Endodermal cell (in vitro differentiated cells): Measurements from ENCODE around the gene FNBP1. TPM values are rescaled to one million over a fixed set of nuclear protein-coding genes. Genes with fewer than 3 reads are reported as not detected.
"Not testable (repeated sequence)": the region's sequence is repeated elsewhere in the genome, so short reads cannot be mapped to it uniquely, and the experiment has no call there.

Experiments
- DNase-seq: peaks from one replicate; pipeline ENCODE4 v3.0.0-alpha.2; 2017
- H3K27ac ChIP-seq: 2 replicates; pipeline ENCODE4 v1.5.1; 2013; ENCODE audit warnings: mild to moderate bottlenecking, low read depth, low read length, moderate library complexity
- H3K27me3 ChIP-seq: 2 replicates; pipeline ENCODE4 v1.6.1; 2013; ENCODE audit warnings: mild to moderate bottlenecking, low read length, moderate library complexity; ENCODE audit not compliant: insufficient read depth, control insufficient read depth, poor library complexity, severe bottlenecking
- H3K36me3 ChIP-seq: 2 replicates; pipeline ENCODE4 v1.7.0; 2013; ENCODE audit warnings: mild to moderate bottlenecking, low read length, moderate library complexity; ENCODE audit not compliant: control insufficient read depth, insufficient read depth
- H3K4me1 ChIP-seq: one replicate; pipeline ENCODE4 v1.7.0; 2013; ENCODE audit warnings: low read length; ENCODE audit not compliant: control insufficient read depth, insufficient read depth
- H3K4me3 ChIP-seq: 2 replicates; pipeline ENCODE4 v1.5.1; 2013; ENCODE audit warnings: mild to moderate bottlenecking, low read length, moderate library complexity
- H3K9ac ChIP-seq: 2 replicates; pipeline ENCODE4 v1.6.1; 2013; ENCODE audit warnings: mild to moderate bottlenecking, low read length, moderate library complexity; ENCODE audit not compliant: poor library complexity, severe bottlenecking; ENCODE audit errors: extremely low read depth
- H3K9me3 ChIP-seq: 2 replicates; pipeline ENCODE4 v1.6.1; 2013; ENCODE audit warnings: mild to moderate bottlenecking, low read length, moderate library complexity; ENCODE audit not compliant: control insufficient read depth
- H3K27ac Mint-ChIP-seq: 2 replicates; pipeline ENCODE4 v1.8.0; 2020; ENCODE audit warnings: mixed read lengths
- H3K27me3 Mint-ChIP-seq: 2 replicates; pipeline ENCODE4 v1.8.0; 2021; ENCODE audit warnings: mild to moderate bottlenecking, mixed read lengths; ENCODE audit not compliant: insufficient read depth
- H3K36me3 Mint-ChIP-seq: 2 replicates; pipeline ENCODE4 v1.8.0; 2020; ENCODE audit warnings: low read depth, mixed read lengths
- H3K4me1 Mint-ChIP-seq: 2 replicates; pipeline ENCODE4 v1.8.0; 2020; ENCODE audit warnings: mixed read lengths
- H3K4me3 Mint-ChIP-seq: 2 replicates; pipeline ENCODE4 v1.8.0; 2020; ENCODE audit warnings: mild to moderate bottlenecking, moderate library complexity, mixed read lengths
- H3K9me3 Mint-ChIP-seq: 2 replicates; pipeline ENCODE4 v1.8.0; 2020; ENCODE audit warnings: mild to moderate bottlenecking, mixed read lengths
- CTCF ChIP-seq: fragments of 200-600 bp; sonication (generic); conservative IDR thresholded peaks from 2 replicates; pipeline ENCODE4 v1.5.0; 2021; ENCODE audit warnings: antibody characterized with exemption, mild to moderate bottlenecking
- WGBS, 2 experiments: methylation state at CpG; one replicate each; pipeline versions ENCODE4 v1.1.5 to v1.1.7; 2013; ENCODE audit warnings: missing lambda C conversion rate in 2 of 2, mixed read lengths in 1 of 2; ENCODE audit not compliant: insufficient coverage in 1 of 2, insufficient read length in 1 of 2; 5-methylcytosine and 5-hydroxymethylcytosine counted together
- total RNA-seq, 2 donors: library from RNA; stranded (reverse); fragmentation: NEBNext Ultra II Directional in 1 of 2; extraction: Animal tissue kit (Norgen Biotek cat#: 25700) in 1 of 2; gene quantifications; 2 replicates in 1 of 2; 3 replicates in 1 of 2; pipeline ENCODE4 v1.2.1, GENCODE V29; 2021

Gene FNBP1
- total RNA-seq, 2 donors from 2014 or later: 41.4 to 43.3 TPM

DNA sequence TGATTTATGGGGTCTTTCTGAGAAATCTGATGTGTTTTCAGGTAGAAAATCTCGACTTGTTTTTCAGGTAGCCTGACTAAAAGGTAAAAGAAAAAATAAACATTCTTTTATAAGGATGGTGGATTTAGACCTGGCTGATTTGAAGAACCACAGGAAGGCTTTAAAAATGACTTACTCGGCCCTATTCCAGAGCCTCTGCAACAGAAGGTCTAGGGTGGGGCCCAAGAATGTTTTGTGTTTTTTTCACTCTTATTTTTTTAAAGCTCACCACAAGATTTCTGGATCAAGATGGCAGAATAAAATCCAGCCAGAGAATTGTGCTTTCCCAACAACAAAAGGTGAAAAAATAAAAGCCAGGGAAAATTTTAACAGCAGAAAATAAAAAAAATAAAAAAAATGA, 59.1 kb downstream of the FNBP1 start:
- Mint-ChIP-seq H3K27me3 (no peaks in the 10 kb centered on the region), H3K36me3 (peaks cover 19% of the 10 kb centered on the region), H3K27ac (no peak overlapping the region), H3K9me3 (no peaks in the 10 kb centered on the region), H3K4me1 (peaks cover 1% of the 10 kb centered on the region), H3K4me3 (no peak overlapping the region)
- no peak for TF ChIP-seq CTCF
- H3K36me3 ChIP-seq: peaks cover 3% of the 10 kb centered on the region
- H3K9ac ChIP-seq: no peak overlapping the region
- H3K4me3 ChIP-seq: no peak overlapping the region
- DNase-seq: no peak
- no peaks in the 10 kb centered on the region for H3K9me3 ChIP-seq
- H3K27ac ChIP-seq: no peak overlapping the region
- H3K4me1 ChIP-seq: no peaks in the 10 kb centered on the region
- H3K27me3 ChIP-seq: no peaks in the 10 kb centered on the region
- 81 to 100% methylated on average over 2 of the region's 2 CpGs for WGBS, 2 experiments

DNA sequence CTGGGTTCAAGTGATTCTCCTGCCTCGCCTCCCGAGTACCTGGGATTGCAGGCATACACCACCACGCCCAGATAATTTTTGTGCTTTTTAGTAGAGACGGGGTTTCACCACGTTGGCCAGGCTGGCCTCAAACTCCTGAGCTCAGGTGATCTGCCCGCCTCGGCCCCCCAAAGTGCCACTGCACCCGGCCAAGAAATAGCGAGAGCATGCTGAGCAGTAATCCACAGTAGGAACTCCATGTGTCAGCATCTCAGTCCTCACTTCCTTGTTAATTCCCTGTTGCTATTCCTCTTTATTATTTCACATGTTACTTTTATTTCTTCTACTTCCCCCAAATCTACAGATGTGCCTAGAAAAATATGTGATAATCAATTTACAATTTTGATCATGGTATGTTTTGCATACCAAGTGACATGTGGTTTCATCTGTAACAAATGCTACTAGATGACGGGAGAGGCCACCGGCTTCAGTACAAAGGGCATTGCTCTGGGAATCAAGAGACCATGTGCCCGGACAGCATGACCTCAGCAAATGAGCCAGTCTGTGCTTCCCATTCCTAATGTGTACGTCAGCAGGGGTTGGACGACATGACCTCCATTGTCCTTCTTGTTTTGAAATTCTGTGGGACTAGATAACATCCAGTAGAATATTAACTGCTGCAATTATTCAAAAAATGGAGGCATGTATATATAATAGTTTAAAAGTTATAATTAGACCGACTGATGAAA, 61.6 kb downstream of the FNBP1 start:
- no peaks in the 10 kb centered on the region for H3K9me3 ChIP-seq
- no peak overlapping the region for H3K27ac Mint-ChIP-seq
- no peaks in the 10 kb centered on the region for H3K4me1 Mint-ChIP-seq
- 89 to 95% methylated on average over 10 to 15 of the region's 15 CpGs for WGBS, 2 experiments
- DNase-seq: no peak
- no peak for TF ChIP-seq CTCF
- H3K9me3 Mint-ChIP-seq: no peaks in the 10 kb centered on the region
- H3K27ac ChIP-seq: peak overlapping the region; percentile 47
- H3K36me3 Mint-ChIP-seq: peaks cover 31% of the 10 kb centered on the region
- H3K4me1 ChIP-seq: no peaks in the 10 kb centered on the region
- no peak overlapping the region for H3K4me3 Mint-ChIP-seq
- H3K27me3 ChIP-seq: no peaks in the 10 kb centered on the region
- H3K4me3 ChIP-seq: no peak overlapping the region
- no peak overlapping the region for H3K9ac ChIP-seq
- H3K36me3 ChIP-seq: peaks cover 26% of the 10 kb centered on the region
- no peaks in the 10 kb centered on the region for H3K27me3 Mint-ChIP-seq

DNA sequence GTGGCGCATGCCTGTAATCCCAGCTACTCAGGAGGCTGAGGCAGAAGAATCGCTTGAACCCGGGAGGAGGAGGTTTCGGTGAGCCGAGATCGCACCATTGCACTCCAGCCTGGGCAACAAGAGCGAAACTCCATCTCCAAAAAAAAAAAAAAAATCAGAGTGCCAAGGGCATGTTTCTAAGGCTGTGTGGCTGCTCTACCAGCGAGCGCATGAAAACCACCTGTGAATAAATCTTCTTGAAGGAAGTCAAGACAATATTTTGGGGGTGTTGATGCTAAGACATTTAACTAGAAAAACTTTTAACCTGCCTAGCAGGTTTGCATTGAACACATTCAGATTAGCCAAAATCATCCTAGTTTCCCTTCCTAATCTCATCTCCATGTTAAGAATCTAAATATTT, 62.8 kb downstream of the FNBP1 start:
- H3K36me3 Mint-ChIP-seq: peaks cover 33% of the 10 kb centered on the region
- not testable (repeated sequence) for H3K4me3 Mint-ChIP-seq

More for the DNA sequence above, 62.8 kb downstream of the FNBP1 start:
- not testable (repeated sequence) for H3K4me3 ChIP-seq, DNase-seq, H3K9ac ChIP-seq, H3K27me3 ChIP-seq, H3K27ac ChIP-seq, H3K9me3 Mint-ChIP-seq, H3K9me3 ChIP-seq, H3K27ac Mint-ChIP-seq, H3K4me1 ChIP-seq, H3K27me3 Mint-ChIP-seq, H3K4me1 Mint-ChIP-seq
- 89 to 97% methylated on average over 8 to 9 of the region's 9 CpGs for WGBS, 2 experiments
- peaks cover 30% of the 10 kb centered on the region for H3K36me3 ChIP-seq
